Upper lobe of left lung (tissue), 6 donors: Measurements from ENCODE around the gene TMEM39B. TPM values are rescaled to one million over a fixed set of nuclear protein-coding genes. Genes with fewer than 3 reads are reported as not detected.
A peak's percentile ranks its signal among the peaks of the same experiment; 100 is the strongest.
"Not testable (repeated sequence)": the region's sequence is repeated elsewhere in the genome, so short reads cannot be mapped to it uniquely, and the experiment has no call there.

Source experiments
- ATAC-seq, 2 donors: fragments of 200-7000 bp; cut with Tn5 transposase; one replicate each; pipeline ENCODE4 v1.9.1; 2022; ENCODE audit warnings: mild to moderate bottlenecking in 2 of 2, moderate library complexity in 2 of 2; ENCODE audit not compliant: low FRiP score in 2 of 2
- DNase-seq, 2 donors: peaks; one replicate each; pipeline ENCODE4 v3.0.0-alpha.2; 2019 to 2020
- H3K27ac ChIP-seq, 4 donors: fragments of 200-600 bp; sonication (generic); one replicate each; pipeline ENCODE4 v1.5.1; 2016 to 2019
- H3K27me3 ChIP-seq, 4 donors: fragments of 200-600 bp; sonication (generic); one replicate each; pipeline ENCODE4 v1.5.1; 2017 to 2019
- H3K36me3 ChIP-seq, 4 donors: fragments of 200-600 bp; sonication (generic); one replicate each; pipeline ENCODE4 v1.5.1; 2016 to 2019
- H3K4me1 ChIP-seq, 4 donors: fragments of 200-600 bp; sonication (generic); one replicate each; pipeline ENCODE4 v1.5.1; 2018 to 2019
- H3K4me3 ChIP-seq, 4 donors: fragments of 200-600 bp; sonication (generic); one replicate each; pipeline ENCODE4 v1.5.1; 2017 to 2019; ENCODE audit warnings: mild to moderate bottlenecking in 2 of 4, moderate library complexity in 1 of 4
- H3K9me3 ChIP-seq, 4 donors: fragments of 200-600 bp; sonication (generic); one replicate each; pipeline ENCODE4 v1.5.1; 2018 to 2019
- EP300 ChIP-seq, 4 donors: sonication (generic); formaldehyde crosslinking; IDR thresholded peaks; one replicate each; pipeline ENCODE4 v1.5.1; 2017; ENCODE audit warnings: antibody characterized with exemption in 4 of 4, control low read depth in 2 of 4
- POLR2A ChIP-seq, 4 donors: fragments of 450-650 bp; IDR thresholded peaks; one replicate each; pipeline ENCODE4 v1.5.1; 2016 to 2017; ENCODE audit warnings: antibody characterized with exemption in 4 of 4, mild to moderate bottlenecking in 2 of 4
- POLR2AphosphoS5 ChIP-seq, 2 donors: sonication (generic); formaldehyde crosslinking; IDR thresholded peaks; one replicate each; pipeline ENCODE4 v1.5.1; 2017; ENCODE audit warnings: antibody characterized with exemption in 2 of 2
- WGBS, 2 donors: methylation state at CpG; one replicate each; pipeline ENCODE4 v1.1.5; 2017 to 2018; 5-methylcytosine and 5-hydroxymethylcytosine counted together
- total RNA-seq, 6 donors: library from RNA; depleted of rRNA in 4 of 6; stranded (reverse); fragments of >200 nt in 4 of 6; gene quantifications; one replicate each; pipeline versions ENCODE4 v1.1.0 to v1.2.1, GENCODE V29; 2016 to 2021
- TF ChIP-seq, protein P1 (sequence below), 6 experiments: fragments of 450-650 bp in 4 of 6; fragments of 200-600 bp in 2 of 6; sonication (generic) in 2 of 6; IDR thresholded peaks; one replicate each; pipeline ENCODE4 v1.5.1; 2016 to 2019; ENCODE audit warnings: antibody characterized with exemption in 6 of 6
- donor health status: DM: no; HTN: no; CAD: no; lungs with moderate emphysema.
- donor health status: DM: no; HTN: yes; CAD: no; lungs with severe emphysema.

TMEM39B gene
- total RNA-seq, 6 donors from 2014 or later = 5.0 to 22.1 (median 10.2) TPM

- Histone ChIP-seq H3K4me1 (peaks cover 47 to 66% (median 52%) of the 10 kb centered on the region in 4 donors), H3K4me3 (no peak overlapping the region), H3K27me3 (no peaks in the 10 kb centered on the region), H3K36me3 (peaks cover 0 to 2% (median 0%) of the 10 kb centered on the region in 4 donors), H3K27ac (no peak overlapping the region), H3K9me3 (no peaks in the 10 kb centered on the region)
- ATAC-seq = peak in 1 of 2 donors; percentile 9
- no peak for DNase-seq
- TF ChIP-seq POLR2AphosphoS5 (IDR thresholded peaks at IDR 0.05) = no peak
- no peak for TF ChIP-seq EP300 (IDR thresholded peaks at IDR 0.05)
- TF ChIP-seq, protein P1, sequence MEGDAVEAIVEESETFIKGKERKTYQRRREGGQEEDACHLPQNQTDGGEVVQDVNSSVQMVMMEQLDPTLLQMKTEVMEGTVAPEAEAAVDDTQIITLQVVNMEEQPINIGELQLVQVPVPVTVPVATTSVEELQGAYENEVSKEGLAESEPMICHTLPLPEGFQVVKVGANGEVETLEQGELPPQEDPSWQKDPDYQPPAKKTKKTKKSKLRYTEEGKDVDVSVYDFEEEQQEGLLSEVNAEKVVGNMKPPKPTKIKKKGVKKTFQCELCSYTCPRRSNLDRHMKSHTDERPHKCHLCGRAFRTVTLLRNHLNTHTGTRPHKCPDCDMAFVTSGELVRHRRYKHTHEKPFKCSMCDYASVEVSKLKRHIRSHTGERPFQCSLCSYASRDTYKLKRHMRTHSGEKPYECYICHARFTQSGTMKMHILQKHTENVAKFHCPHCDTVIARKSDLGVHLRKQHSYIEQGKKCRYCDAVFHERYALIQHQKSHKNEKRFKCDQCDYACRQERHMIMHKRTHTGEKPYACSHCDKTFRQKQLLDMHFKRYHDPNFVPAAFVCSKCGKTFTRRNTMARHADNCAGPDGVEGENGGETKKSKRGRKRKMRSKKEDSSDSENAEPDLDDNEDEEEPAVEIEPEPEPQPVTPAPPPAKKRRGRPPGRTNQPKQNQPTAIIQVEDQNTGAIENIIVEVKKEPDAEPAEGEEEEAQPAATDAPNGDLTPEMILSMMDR (IDR thresholded peaks at IDR 0.05) = no peak
- TF ChIP-seq POLR2A (IDR thresholded peaks at IDR 0.05) = no peak
Measured at GRCh38 chr1:32111789-32112188, 39.0 kb downstream of the TMEM39B start.

DNA sequence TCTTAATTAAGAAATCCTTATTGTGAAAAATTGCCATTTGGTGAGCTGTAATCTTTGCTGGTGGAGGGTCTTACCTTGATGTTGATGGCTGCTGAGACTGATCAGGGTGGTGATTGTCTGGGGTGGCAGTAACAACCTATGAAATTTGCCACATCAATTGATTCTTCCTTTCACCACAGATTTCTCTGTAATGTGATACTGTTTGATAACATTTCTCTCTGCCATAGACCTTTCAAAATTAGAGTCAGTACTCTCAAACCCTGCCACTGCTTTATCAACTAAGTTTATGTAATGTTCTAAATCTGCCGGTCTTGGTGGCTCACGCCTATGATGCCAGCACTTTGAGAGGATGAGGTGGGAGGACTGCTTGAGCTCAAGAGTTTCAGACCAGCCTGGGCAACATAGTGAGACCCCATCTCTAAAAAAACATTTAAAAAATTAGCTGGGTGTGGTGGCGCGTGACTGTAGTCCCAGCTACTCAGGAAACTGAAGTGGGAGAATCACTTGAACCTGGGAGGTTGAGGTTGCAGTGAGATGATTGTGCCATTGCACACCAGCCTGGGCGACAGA is 40.2 kb downstream of the TMEM39B start:
- ATAC-seq (no peak), DNase-seq (no peak)
- peaks cover 0 to 2% (median 0%) of the 10 kb centered on the region in 4 donors for H3K36me3 ChIP-seq
- WGBS, 2 donors = 83 to 87% methylated on average over 5 of the region's 5 CpGs
- H3K4me3 ChIP-seq = no peak overlapping the region
- no peaks in the 10 kb centered on the region for H3K9me3 ChIP-seq
- H3K27me3 ChIP-seq = no peaks in the 10 kb centered on the region
- H3K4me1 ChIP-seq = peaks cover 47 to 59% (median 51%) of the 10 kb centered on the region in 4 donors
- no peak overlapping the region for H3K27ac ChIP-seq
- no peak for TF ChIP-seq POLR2AphosphoS5 (IDR thresholded peaks at IDR 0.05)
- no peak for TF ChIP-seq EP300 (IDR thresholded peaks at IDR 0.05)
- no peak for TF ChIP-seq POLR2A (IDR thresholded peaks at IDR 0.05)
- TF ChIP-seq, protein P1 (IDR thresholded peaks at IDR 0.05) = no peak

DNA sequence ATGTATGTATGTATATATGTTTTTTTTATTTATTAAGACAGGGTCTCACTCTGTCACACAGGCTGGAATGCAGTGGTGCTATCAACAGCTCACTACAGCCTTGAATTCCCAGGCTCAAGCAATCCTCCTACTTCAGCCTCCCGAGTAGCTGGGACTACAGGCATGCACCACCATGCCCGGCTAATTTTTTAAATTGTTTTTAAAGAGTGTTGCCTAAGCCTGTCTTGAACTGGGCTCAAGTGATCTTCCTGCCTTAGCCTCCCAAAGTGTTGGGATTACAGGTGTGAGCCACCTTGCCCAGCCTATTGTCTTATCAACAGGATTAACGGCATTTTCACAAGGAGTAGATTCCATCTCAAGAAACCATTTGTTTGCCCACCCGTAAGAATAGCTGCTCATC is 40.7 kb downstream of the TMEM39B start:
- not testable (repeated sequence) for H3K27ac ChIP-seq, DNase-seq, H3K27me3 ChIP-seq, H3K4me3 ChIP-seq, H3K9me3 ChIP-seq, ATAC-seq, H3K36me3 ChIP-seq
- H3K4me1 ChIP-seq = peaks cover 47 to 59% (median 51%) of the 10 kb centered on the region in 4 donors
- WGBS, 2 donors = 90 to 96% methylated on average over 4 of the region's 4 CpGs

DNA sequence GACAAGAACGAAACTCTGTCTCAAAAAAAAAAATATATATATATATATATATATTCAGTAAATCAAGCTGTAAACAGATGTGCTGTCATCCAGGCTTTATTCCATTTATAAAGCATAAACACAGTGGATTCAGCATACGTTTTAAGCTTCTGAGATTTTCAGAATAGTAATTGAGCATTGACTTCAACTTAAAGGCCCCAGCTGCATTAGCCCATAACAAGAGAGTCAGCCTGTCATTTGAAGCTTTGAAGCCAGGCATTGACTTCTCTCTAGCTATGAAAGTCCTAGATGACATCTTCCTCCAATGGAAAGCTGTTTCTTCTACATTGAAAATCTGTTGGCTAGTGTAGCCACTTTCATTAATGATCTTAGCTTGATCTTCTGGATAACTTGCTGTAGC is 41.7 kb downstream of the TMEM39B start:
- WGBS, 2 donors = 74 to 79% methylated on average over 2 of the region's 2 CpGs
- ATAC-seq = no peak
- peaks cover 0 to 2% (median 0%) of the 10 kb centered on the region in 4 donors for H3K36me3 ChIP-seq
- TF ChIP-seq POLR2A (IDR thresholded peaks at IDR 0.05) = no peak
- TF ChIP-seq, protein P1 (IDR thresholded peaks at IDR 0.05) = no peak
- no peak for TF ChIP-seq EP300 (IDR thresholded peaks at IDR 0.05)
- no peak for TF ChIP-seq POLR2AphosphoS5 (IDR thresholded peaks at IDR 0.05)
- no peak for DNase-seq
- H3K4me1 ChIP-seq = peaks cover 41 to 52% (median 45%) of the 10 kb centered on the region in 4 donors
- no peaks in the 10 kb centered on the region for H3K27me3 ChIP-seq
- H3K4me3 ChIP-seq = no peak overlapping the region
- no peaks in the 10 kb centered on the region for H3K9me3 ChIP-seq
- H3K27ac ChIP-seq = no peak overlapping the region

GRCh38 chr1:32115496-32115895 is 42.8 kb downstream of the TMEM39B start:
- no peaks in the 10 kb centered on the region for H3K9me3 ChIP-seq
- TF ChIP-seq, protein P1 (IDR thresholded peaks at IDR 0.05) = no peak
- TF ChIP-seq POLR2AphosphoS5 (IDR thresholded peaks at IDR 0.05) = no peak
- no peak for TF ChIP-seq EP300 (IDR thresholded peaks at IDR 0.05)
- TF ChIP-seq POLR2A (IDR thresholded peaks at IDR 0.05) = no peak
- H3K27ac ChIP-seq = peak overlapping the region in 2 of 4 donors; percentile 14 to 50
- H3K4me1 ChIP-seq = peaks cover 31 to 47% (median 35%) of the 10 kb centered on the region in 4 donors
- peaks cover 0 to 2% (median 0%) of the 10 kb centered on the region in 4 donors for H3K36me3 ChIP-seq
- no peaks in the 10 kb centered on the region for H3K27me3 ChIP-seq
- DNase-seq (no peak), ATAC-seq (peak in 1 of 2 donors; percentile 64)
- H3K4me3 ChIP-seq = no peak overlapping the region
- 95% methylated on average over 4 to 5 of the region's 5 CpGs for WGBS, 2 donors
